Endodermal cell (in vitro differentiated cells): Measurements from ENCODE around the gene WNT8B. TPM values are rescaled to one million over a fixed set of nuclear protein-coding genes. Genes with fewer than 3 reads are reported as not detected.

Experiments used
- DNase-seq: peaks from one replicate; pipeline ENCODE4 v3.0.0-alpha.2; 2017
- H3K27ac ChIP-seq: 2 replicates; pipeline ENCODE4 v1.5.1; 2013; ENCODE audit warnings: mild to moderate bottlenecking, low read depth, low read length, moderate library complexity
- H3K27me3 ChIP-seq: 2 replicates; pipeline ENCODE4 v1.6.1; 2013; ENCODE audit warnings: mild to moderate bottlenecking, low read length, moderate library complexity; ENCODE audit not compliant: insufficient read depth, control insufficient read depth, poor library complexity, severe bottlenecking
- H3K36me3 ChIP-seq: 2 replicates; pipeline ENCODE4 v1.7.0; 2013; ENCODE audit warnings: mild to moderate bottlenecking, low read length, moderate library complexity; ENCODE audit not compliant: control insufficient read depth, insufficient read depth
- H3K4me1 ChIP-seq: one replicate; pipeline ENCODE4 v1.7.0; 2013; ENCODE audit warnings: low read length; ENCODE audit not compliant: control insufficient read depth, insufficient read depth
- H3K4me3 ChIP-seq: 2 replicates; pipeline ENCODE4 v1.5.1; 2013; ENCODE audit warnings: mild to moderate bottlenecking, low read length, moderate library complexity
- H3K9ac ChIP-seq: 2 replicates; pipeline ENCODE4 v1.6.1; 2013; ENCODE audit warnings: mild to moderate bottlenecking, low read length, moderate library complexity; ENCODE audit not compliant: poor library complexity, severe bottlenecking; ENCODE audit errors: extremely low read depth
- H3K9me3 ChIP-seq: 2 replicates; pipeline ENCODE4 v1.6.1; 2013; ENCODE audit warnings: mild to moderate bottlenecking, low read length, moderate library complexity; ENCODE audit not compliant: control insufficient read depth
- H3K27ac Mint-ChIP-seq: 2 replicates; pipeline ENCODE4 v1.8.0; 2020; ENCODE audit warnings: mixed read lengths
- H3K27me3 Mint-ChIP-seq: 2 replicates; pipeline ENCODE4 v1.8.0; 2021; ENCODE audit warnings: mild to moderate bottlenecking, mixed read lengths; ENCODE audit not compliant: insufficient read depth
- H3K36me3 Mint-ChIP-seq: 2 replicates; pipeline ENCODE4 v1.8.0; 2020; ENCODE audit warnings: low read depth, mixed read lengths
- H3K4me1 Mint-ChIP-seq: 2 replicates; pipeline ENCODE4 v1.8.0; 2020; ENCODE audit warnings: mixed read lengths
- H3K4me3 Mint-ChIP-seq: 2 replicates; pipeline ENCODE4 v1.8.0; 2020; ENCODE audit warnings: mild to moderate bottlenecking, moderate library complexity, mixed read lengths
- H3K9me3 Mint-ChIP-seq: 2 replicates; pipeline ENCODE4 v1.8.0; 2020; ENCODE audit warnings: mild to moderate bottlenecking, mixed read lengths
- CTCF ChIP-seq: fragments of 200-600 bp; sonication (generic); conservative IDR thresholded peaks from 2 replicates; pipeline ENCODE4 v1.5.0; 2021; ENCODE audit warnings: antibody characterized with exemption, mild to moderate bottlenecking
- WGBS, 2 experiments: methylation state at CpG; one replicate each; pipeline versions ENCODE4 v1.1.5 to v1.1.7; 2013; ENCODE audit warnings: missing lambda C conversion rate in 2 of 2, mixed read lengths in 1 of 2; ENCODE audit not compliant: insufficient coverage in 1 of 2, insufficient read length in 1 of 2; 5-methylcytosine and 5-hydroxymethylcytosine counted together
- total RNA-seq, 2 donors: library from RNA; stranded (reverse); fragmentation: NEBNext Ultra II Directional in 1 of 2; extraction: Animal tissue kit (Norgen Biotek cat#: 25700) in 1 of 2; gene quantifications; 2 replicates in 1 of 2; 3 replicates in 1 of 2; pipeline ENCODE4 v1.2.1, GENCODE V29; 2021

The WNT8B gene
- total RNA-seq, 2 donors from 2014 or later = 0.13 TPM; not detected in 1

GRCh38 chr10:100487529-100487928 lies 24.7 kb downstream of the WNT8B start:
- H3K27ac ChIP-seq = no peak overlapping the region
- H3K4me3 Mint-ChIP-seq = no peak overlapping the region
- peaks cover 97% of the 10 kb centered on the region for H3K27me3 ChIP-seq
- no peak for DNase-seq
- WGBS, 2 experiments = 94 to 96% methylated on average over 4 to 6 of the region's 6 CpGs
- H3K27ac Mint-ChIP-seq = no peak overlapping the region
- H3K36me3 Mint-ChIP-seq = peaks cover 23% of the 10 kb centered on the region
- H3K4me1 Mint-ChIP-seq = peaks cover 37% of the 10 kb centered on the region
- no peaks in the 10 kb centered on the region for H3K36me3 ChIP-seq
- H3K4me1 ChIP-seq = peaks cover 20% of the 10 kb centered on the region
- H3K4me3 ChIP-seq = no peak overlapping the region
- no peak overlapping the region for H3K9ac ChIP-seq
- no peaks in the 10 kb centered on the region for H3K9me3 ChIP-seq
- no peaks in the 10 kb centered on the region for H3K9me3 Mint-ChIP-seq
- no peak for TF ChIP-seq CTCF
- peaks cover 99% of the 10 kb centered on the region for H3K27me3 Mint-ChIP-seq

GRCh38 chr10:100489396-100489795 lies 26.6 kb downstream of the WNT8B start:
- peaks cover 32% of the 10 kb centered on the region for H3K36me3 Mint-ChIP-seq
- peaks cover 99% of the 10 kb centered on the region for H3K27me3 Mint-ChIP-seq
- peaks cover 16% of the 10 kb centered on the region for H3K4me1 ChIP-seq
- no peaks in the 10 kb centered on the region for H3K36me3 ChIP-seq
- peaks cover 25% of the 10 kb centered on the region for H3K4me1 Mint-ChIP-seq
- H3K4me3 Mint-ChIP-seq = no peak overlapping the region
- H3K9me3 ChIP-seq = no peaks in the 10 kb centered on the region
- H3K27ac ChIP-seq = no peak overlapping the region
- H3K4me3 ChIP-seq = no peak overlapping the region
- H3K27me3 ChIP-seq = peaks cover 97% of the 10 kb centered on the region
- H3K9me3 Mint-ChIP-seq = no peaks in the 10 kb centered on the region
- H3K27ac Mint-ChIP-seq = no peak overlapping the region
- no peak for DNase-seq
- H3K9ac ChIP-seq = no peak overlapping the region
- 84 to 88% methylated on average over 3 to 5 of the region's 5 CpGs for WGBS, 2 experiments
- no peak for TF ChIP-seq CTCF

- peaks cover 99% of the 10 kb centered on the region for H3K27me3 Mint-ChIP-seq
Measured at GRCh38 chr10:100490531-100490930, 27.7 kb downstream of the WNT8B start.

More at GRCh38 chr10:100490531-100490930, 27.7 kb downstream of the WNT8B start:
- no peak overlapping the region for H3K9ac ChIP-seq
- H3K27ac Mint-ChIP-seq = no peak overlapping the region
- H3K4me1 ChIP-seq = peaks cover 8% of the 10 kb centered on the region
- no peak overlapping the region for H3K4me3 Mint-ChIP-seq
- 96 to 100% methylated on average over 2 of the region's 2 CpGs for WGBS, 2 experiments
- H3K36me3 ChIP-seq = no peaks in the 10 kb centered on the region
- no peak for TF ChIP-seq CTCF
- H3K27ac ChIP-seq = no peak overlapping the region
- no peaks in the 10 kb centered on the region for H3K9me3 Mint-ChIP-seq
- no peak overlapping the region for H3K4me3 ChIP-seq
- peaks cover 35% of the 10 kb centered on the region for H3K36me3 Mint-ChIP-seq
- H3K27me3 ChIP-seq = peaks cover 97% of the 10 kb centered on the region
- no peak for DNase-seq
- H3K9me3 ChIP-seq = no peaks in the 10 kb centered on the region
- peaks cover 13% of the 10 kb centered on the region for H3K4me1 Mint-ChIP-seq
